ENCODE measurements around the gene LEMD1.

- TF ChIP-seq CTCF (conservative IDR thresholded peaks at IDR 0.05 in 1 of 2, IDR thresholded peaks at IDR 0.05 in 1 of 2; ENCODE audit: low read depth in 1 of 2, low read length in 2 of 2) = no peak
- TF ChIP-seq EZH2 (IDR thresholded peaks at IDR 0.05; ENCODE audit: low read length, missing control alignments) = no peak
These were observed 71.1 kb downstream of the LEMD1 start for GRCh38 chr1:205350691-205351141.
